Endodermal cell (in vitro differentiated cells): Measurements from ENCODE around the gene SYNGR1. TPM values are rescaled to one million over a fixed set of nuclear protein-coding genes. Genes with fewer than 3 reads are reported as not detected.

ENCODE experiments used
- DNase-seq: peaks from one replicate; pipeline ENCODE4 v3.0.0-alpha.2; 2017
- H3K27ac ChIP-seq: 2 replicates; pipeline ENCODE4 v1.5.1; 2013; ENCODE audit warnings: mild to moderate bottlenecking, low read depth, low read length, moderate library complexity
- H3K27me3 ChIP-seq: 2 replicates; pipeline ENCODE4 v1.6.1; 2013; ENCODE audit warnings: mild to moderate bottlenecking, low read length, moderate library complexity; ENCODE audit not compliant: insufficient read depth, control insufficient read depth, poor library complexity, severe bottlenecking
- H3K36me3 ChIP-seq: 2 replicates; pipeline ENCODE4 v1.7.0; 2013; ENCODE audit warnings: mild to moderate bottlenecking, low read length, moderate library complexity; ENCODE audit not compliant: control insufficient read depth, insufficient read depth
- H3K4me1 ChIP-seq: one replicate; pipeline ENCODE4 v1.7.0; 2013; ENCODE audit warnings: low read length; ENCODE audit not compliant: control insufficient read depth, insufficient read depth
- H3K4me3 ChIP-seq: 2 replicates; pipeline ENCODE4 v1.5.1; 2013; ENCODE audit warnings: mild to moderate bottlenecking, low read length, moderate library complexity
- H3K9ac ChIP-seq: 2 replicates; pipeline ENCODE4 v1.6.1; 2013; ENCODE audit warnings: mild to moderate bottlenecking, low read length, moderate library complexity; ENCODE audit not compliant: poor library complexity, severe bottlenecking; ENCODE audit errors: extremely low read depth
- H3K9me3 ChIP-seq: 2 replicates; pipeline ENCODE4 v1.6.1; 2013; ENCODE audit warnings: mild to moderate bottlenecking, low read length, moderate library complexity; ENCODE audit not compliant: control insufficient read depth
- H3K27ac Mint-ChIP-seq: 2 replicates; pipeline ENCODE4 v1.8.0; 2020; ENCODE audit warnings: mixed read lengths
- H3K27me3 Mint-ChIP-seq: 2 replicates; pipeline ENCODE4 v1.8.0; 2021; ENCODE audit warnings: mild to moderate bottlenecking, mixed read lengths; ENCODE audit not compliant: insufficient read depth
- H3K36me3 Mint-ChIP-seq: 2 replicates; pipeline ENCODE4 v1.8.0; 2020; ENCODE audit warnings: low read depth, mixed read lengths
- H3K4me1 Mint-ChIP-seq: 2 replicates; pipeline ENCODE4 v1.8.0; 2020; ENCODE audit warnings: mixed read lengths
- H3K4me3 Mint-ChIP-seq: 2 replicates; pipeline ENCODE4 v1.8.0; 2020; ENCODE audit warnings: mild to moderate bottlenecking, moderate library complexity, mixed read lengths
- H3K9me3 Mint-ChIP-seq: 2 replicates; pipeline ENCODE4 v1.8.0; 2020; ENCODE audit warnings: mild to moderate bottlenecking, mixed read lengths
- CTCF ChIP-seq: fragments of 200-600 bp; sonication (generic); conservative IDR thresholded peaks from 2 replicates; pipeline ENCODE4 v1.5.0; 2021; ENCODE audit warnings: antibody characterized with exemption, mild to moderate bottlenecking
- WGBS, 2 experiments: methylation state at CpG; one replicate each; pipeline versions ENCODE4 v1.1.5 to v1.1.7; 2013; ENCODE audit warnings: missing lambda C conversion rate in 2 of 2, mixed read lengths in 1 of 2; ENCODE audit not compliant: insufficient coverage in 1 of 2, insufficient read length in 1 of 2; 5-methylcytosine and 5-hydroxymethylcytosine counted together
- total RNA-seq, 2 donors: library from RNA; stranded (reverse); fragmentation: NEBNext Ultra II Directional in 1 of 2; extraction: Animal tissue kit (Norgen Biotek cat#: 25700) in 1 of 2; gene quantifications; 2 replicates in 1 of 2; 3 replicates in 1 of 2; pipeline ENCODE4 v1.2.1, GENCODE V29; 2021

The SYNGR1 gene
- total RNA-seq, 2 donors from 2014 or later: 19.0 to 36.3 TPM

GRCh38 chr22:39374801-39375200, 25.0 kb downstream of the SYNGR1 start:
- peaks cover 6% of the 10 kb centered on the region for H3K36me3 Mint-ChIP-seq
- TF ChIP-seq CTCF: no peak
- Histone ChIP-seq H3K4me1 (no peaks in the 10 kb centered on the region), H3K27ac (no peak overlapping the region), H3K4me3 (no peak overlapping the region), H3K9me3 (peaks cover 9% of the 10 kb centered on the region), H3K27me3 (no peaks in the 10 kb centered on the region), H3K36me3 (no peaks in the 10 kb centered on the region), H3K9ac (no peak overlapping the region)
- H3K27me3 Mint-ChIP-seq: no peaks in the 10 kb centered on the region
- no peak for DNase-seq
- H3K4me3 Mint-ChIP-seq: no peak overlapping the region
- no peak overlapping the region for H3K27ac Mint-ChIP-seq
- peaks cover 7% of the 10 kb centered on the region for H3K9me3 Mint-ChIP-seq
- H3K4me1 Mint-ChIP-seq: peaks cover 2% of the 10 kb centered on the region
- WGBS, 2 experiments: 92 to 95% methylated on average over 5 to 8 of the region's 8 CpGs

- Histone ChIP-seq H3K27me3 (no peaks in the 10 kb centered on the region), H3K4me1 (no peaks in the 10 kb centered on the region), H3K9me3 (peaks cover 9% of the 10 kb centered on the region), H3K36me3 (no peaks in the 10 kb centered on the region), H3K4me3 (no peak overlapping the region), H3K27ac (no peak overlapping the region), H3K9ac (no peak overlapping the region)
- H3K36me3 Mint-ChIP-seq: peaks cover 6% of the 10 kb centered on the region
- peaks cover 5% of the 10 kb centered on the region for H3K4me1 Mint-ChIP-seq
- H3K9me3 Mint-ChIP-seq: peaks cover 7% of the 10 kb centered on the region
- no peak overlapping the region for H3K4me3 Mint-ChIP-seq
- no peak for TF ChIP-seq CTCF
- no peak overlapping the region for H3K27ac Mint-ChIP-seq
- 83 to 96% methylated on average over 4 to 7 of the region's 8 CpGs for WGBS, 2 experiments
- DNase-seq: no peak
- H3K27me3 Mint-ChIP-seq: no peaks in the 10 kb centered on the region
Observed at GRCh38 chr22:39375646-39376045, 25.9 kb downstream of the SYNGR1 start.

GRCh38 chr22:39379756-39380730, 30.3 kb downstream of the SYNGR1 start:
- Histone ChIP-seq H3K4me3 (no peak overlapping the region), H3K9ac (no peak overlapping the region), H3K27ac (no peak overlapping the region), H3K9me3 (no peaks in the 10 kb centered on the region), H3K27me3 (no peaks in the 10 kb centered on the region), H3K4me1 (no peaks in the 10 kb centered on the region), H3K36me3 (no peaks in the 10 kb centered on the region)
- TF ChIP-seq CTCF: no peak
- DNase-seq: no peak
- Mint-ChIP-seq H3K27me3 (no peaks in the 10 kb centered on the region), H3K36me3 (peaks cover 5% of the 10 kb centered on the region), H3K27ac (peak overlapping the region; percentile 32), H3K4me3 (no peak overlapping the region), H3K4me1 (peaks cover 5% of the 10 kb centered on the region), H3K9me3 (no peaks in the 10 kb centered on the region)
- 94 to 96% methylated on average over 9 to 14 of the region's 15 CpGs for WGBS, 2 experiments
